K562 (cell line): ENCODE measurements around the gene CDH6. TPM values are rescaled to one million over a fixed set of nuclear protein-coding genes. Genes with fewer than 3 reads are reported as not detected.

Experiments
- ATAC-seq: fragments of 200-7000 bp; cut with Tn5 transposase; 3 replicates; pipeline ENCODE4 v1.9.1; 2020; ENCODE audit warnings: moderate library complexity
- BruUV-seq: library from RNA; stranded (reverse); fragments of 400-500 nt; replicated peaks from 2 replicates; lab custom pipeline; 2021; lab: Mats Ljungman, UMichigan
- CTCF ChIA-PET: fragments of 300-600 bp; formaldehyde crosslinking; extraction: SDS; loops from one replicate; lab custom pipeline; 2021; ENCODE audit warnings: low intra/inter-chr PET ratio; lab: Yijun Ruan, JAX
- POLR2A ChIA-PET: fragments of 300-600, 350-650 bp; sonication (Branson Sonifier 250); formaldehyde crosslinking; extraction: SDS; loops from one replicate; lab custom pipeline; 2021; ENCODE audit warnings: antibody characterized with exemption, inconsistent platforms; lab: Yijun Ruan, JAX
- DNase-seq, 4 experiments: peaks; one replicate each; pipeline versions ENCODE4 v3.0.0 to v3.0.0-alpha.2; 2011 to 2018; ENCODE audit warnings: low spot score in 3 of 4, mixed read lengths in 3 of 4; ENCODE audit errors: extremely low read depth in 1 of 4
- FAIRE-seq: peaks from 2 replicates; lab custom pipeline; 2011; peaks lifted over from hg19 to GRCh38; lab: Jason Lieb, UNC
- H2AFZ ChIP-seq: 2 replicates; pipeline ENCODE4 v1.6.0; 2011; ENCODE audit warnings: low read depth, low read length, control low read depth, inconsistent platforms
- H3K27ac ChIP-seq: fragments of 200-600 bp; 3 replicates; pipeline ENCODE4 v1.8.0; 2011; ENCODE audit warnings: low read depth, mild to moderate bottlenecking, control low read depth, inconsistent platforms, low read length, moderate library complexity, mixed read lengths; ENCODE audit errors: extremely low read depth
- H3K27me3 ChIP-seq, 2 experiments: fragments of 300-600 bp in 1 of 2; 2 replicates in 1 of 2; 3 replicates in 1 of 2; pipeline versions ENCODE4 v1.6.0 to v1.8.0; 2011; ENCODE audit warnings: inconsistent platforms in 2 of 2, low read length in 2 of 2, mild to moderate bottlenecking in 1 of 2, mixed read lengths in 1 of 2, moderate library complexity in 1 of 2; ENCODE audit not compliant: control insufficient read depth in 2 of 2, insufficient read depth in 2 of 2
- H3K36me3 ChIP-seq: fragments of 300-600 bp; 3 replicates; pipeline ENCODE4 v1.8.0; 2011; ENCODE audit warnings: mild to moderate bottlenecking, low read length, inconsistent platforms; ENCODE audit not compliant: control insufficient read depth, insufficient read depth
- H3K4me1 ChIP-seq, 2 experiments: fragments of 200-600 bp in 1 of 2; replicated peaks in 1 of 2; 2 replicates in 1 of 2; 3 replicates in 1 of 2; pipeline versions ENCODE4 v1.5.1 to v1.8.0; 2011; ENCODE audit warnings: inconsistent platforms in 2 of 2, low read length in 2 of 2, mild to moderate bottlenecking in 1 of 2, mixed read lengths in 1 of 2, moderate library complexity in 1 of 2; ENCODE audit not compliant: control insufficient read depth in 2 of 2, insufficient read depth in 2 of 2
- H3K4me2 ChIP-seq: 2 replicates; pipeline ENCODE4 v1.6.1; 2011; ENCODE audit warnings: low read length, control low read depth, inconsistent platforms, mixed read lengths; ENCODE audit not compliant: insufficient read depth
- H3K4me3 ChIP-seq: fragments of 200-600 bp; sonication (generic), shearing (Covaris generic); 2 replicates; pipeline ENCODE4 v1.5.1; 2016; ENCODE audit warnings: control low read depth, inconsistent platforms
- H3K79me2 ChIP-seq: fragments of 200-600 bp; 3 replicates; pipeline ENCODE4 v1.8.0; 2011; ENCODE audit warnings: low read length, inconsistent platforms; ENCODE audit not compliant: control insufficient read depth, insufficient read depth
- H3K9ac ChIP-seq, 2 experiments: 2 replicates each; pipeline versions ENCODE4 v1.6.0 to v1.6.1; 2011; ENCODE audit warnings: low read depth in 2 of 2, low read length in 2 of 2, control low read depth in 1 of 2, inconsistent platforms in 1 of 2, mild to moderate bottlenecking in 1 of 2, mixed read lengths in 1 of 2; ENCODE audit not compliant: insufficient read depth in 1 of 2
- H3K9me1 ChIP-seq: one replicate; pipeline ENCODE4 v1.6.0; 2011; ENCODE audit warnings: inconsistent platforms, mild to moderate bottlenecking, low read length, moderate library complexity; ENCODE audit not compliant: control insufficient read depth, insufficient read depth
- H3K9me3 ChIP-seq: replicated peaks from 2 replicates; pipeline ENCODE4 v1.5.1; 2011; ENCODE audit warnings: low read depth, low read length, inconsistent platforms; ENCODE audit not compliant: control insufficient read depth, insufficient read depth
- H4K20me1 ChIP-seq: replicated peaks from 2 replicates; pipeline ENCODE4 v1.6.1; 2011; ENCODE audit warnings: low read length, inconsistent platforms, mixed read lengths; ENCODE audit not compliant: control insufficient read depth, insufficient read depth
- CREBBP ChIP-seq: IDR thresholded peaks from one replicate; pipeline ENCODE4 v1.6.1; 2012; ENCODE audit warnings: low read depth, mild to moderate bottlenecking, control low read depth, inconsistent platforms, low read length
- FOXA1 ChIP-seq: fragments of 450-650 bp; IDR thresholded peaks from 2 replicates; pipeline ENCODE4 v1.6.1; 2016; ENCODE audit warnings: mild to moderate bottlenecking, borderline replicate concordance
- MCM2 ChIP-seq: fragments of 450-650 bp; IDR thresholded peaks from 2 replicates; pipeline ENCODE4 v1.6.1; 2017; ENCODE audit warnings: low read depth, mild to moderate bottlenecking
- MCM3 ChIP-seq: fragments of 450-650 bp; IDR thresholded peaks from 2 replicates; pipeline ENCODE4 v1.6.1; 2016
- ZNF121 ChIP-seq: sonication (generic); formaldehyde crosslinking; conservative IDR thresholded peaks from 2 replicates; pipeline ENCODE4 v1.8.0; 2022; ENCODE audit warnings: missing genetic modification reagents
- WGBS: fragments of 100-300 bp; shearing (Covaris generic); methylation state at CpG from one replicate; pipeline ENCODE4 v1.1.6; 2016; ENCODE audit warnings: low coverage, mixed read lengths; ENCODE audit not compliant: insufficient coverage; ENCODE audit errors: missing lambda C conversion rate; 5-methylcytosine and 5-hydroxymethylcytosine counted together
- in situ Hi-C: fragments of 300-500 bp; cut with MboI; formaldehyde crosslinking; loops from 4 replicates; pipeline ENCODE4 v1.15.0; 2018; ENCODE audit warnings: inconsistent platforms, mixed read lengths
- intact Hi-C: fragments of 100-400 bp; cut with micrococcal nuclease; formaldehyde crosslinking; loops from 2 replicates; pipeline ENCODE4 v1.14.2; 2022
- polyA plus RNA-seq, 8 experiments: library from polyadenylated mRNA; depleted of rRNA in 4 of 8; stranded (reverse) in 5 of 8; unstranded in 3 of 8; fragments of >200 nt; fragmentation: Nextera tagmentation in 2 of 8; fragmentation: Illumina TruSeq in 1 of 8; extraction: Ambion mirVana in 2 of 8; extraction: Trizol in 1 of 8; gene quantifications; 2 replicates each; pipeline versions ENCODE4 v1.2.1 to v1.2.3, GENCODE V29; 2011 to 2014; ENCODE audit warnings: inconsistent platforms in 1 of 8, missing spikeins in 1 of 8
- total RNA-seq, 7 experiments: library from RNA; depleted of rRNA in 6 of 7; stranded (reverse); fragments of >200 nt in 6 of 7; fragmentation: Illumina TruSeq in 2 of 7; extraction: Trizol in 2 of 7; gene quantifications; 2 replicates each; pipeline versions ENCODE4 v1.2.1 to v1.2.3, GENCODE V29; 2011 to 2021; ENCODE audit warnings: low replicate concordance in 1 of 7
- TF ChIP-seq, protein P1 (sequence below): fragments of 450-650 bp; formaldehyde crosslinking; IDR thresholded peaks from 2 replicates; pipeline ENCODE4 v1.4.0; 2020; ENCODE audit warnings: mild to moderate bottlenecking, moderate library complexity
- TF ChIP-seq, protein P2 (sequence below): fragments of 450-650 bp; IDR thresholded peaks from 2 replicates; pipeline ENCODE4 v1.6.1; 2016; ENCODE audit warnings: mild to moderate bottlenecking, moderate library complexity

Gene CDH6
- total and polyA plus RNA-seq, 9 of the 15 experiments (the other 6 are each of a cell fraction or from before 2014, with no cell fraction given): not detected

DNA sequence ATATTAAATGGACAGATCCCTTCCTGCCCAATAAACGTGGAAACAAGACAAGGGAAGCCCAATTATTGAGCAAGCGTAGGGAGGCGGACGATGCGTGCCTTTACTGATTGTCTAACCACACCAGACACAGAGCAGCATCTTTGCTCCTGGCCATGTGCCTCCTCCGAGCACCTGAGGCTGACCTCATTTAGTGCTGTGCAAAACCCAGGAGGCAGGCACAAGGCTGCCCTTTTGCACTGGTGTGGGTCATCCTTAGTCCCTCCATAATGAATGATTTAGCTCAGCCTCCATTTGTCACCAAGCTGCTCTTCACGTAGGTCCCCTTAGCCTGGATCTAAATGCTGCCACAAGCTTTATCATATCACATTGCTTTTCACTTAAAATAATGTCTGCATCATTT, 24.1 kb upstream of the CDH6 start:
- Histone ChIP-seq H4K20me1 (no peaks in the 10 kb centered on the region), H3K9ac (no peak overlapping the region), H2AFZ (no peak overlapping the region), H3K9me3 (no peaks in the 10 kb centered on the region), H3K4me3 (no peak overlapping the region), H3K79me2 (no peaks in the 10 kb centered on the region), H3K9me1 (no peaks in the 10 kb centered on the region), H3K4me1 (no peaks in the 10 kb centered on the region), H3K27ac (no peak overlapping the region), H3K4me2 (no peak overlapping the region), H3K36me3 (no peaks in the 10 kb centered on the region), H3K27me3 (no peaks in the 10 kb centered on the region)
- TF ChIP-seq FOXA1: no peak
- no peak for TF ChIP-seq ZNF121 (CRISPR knock-in tag)
- TF ChIP-seq, protein P1, sequence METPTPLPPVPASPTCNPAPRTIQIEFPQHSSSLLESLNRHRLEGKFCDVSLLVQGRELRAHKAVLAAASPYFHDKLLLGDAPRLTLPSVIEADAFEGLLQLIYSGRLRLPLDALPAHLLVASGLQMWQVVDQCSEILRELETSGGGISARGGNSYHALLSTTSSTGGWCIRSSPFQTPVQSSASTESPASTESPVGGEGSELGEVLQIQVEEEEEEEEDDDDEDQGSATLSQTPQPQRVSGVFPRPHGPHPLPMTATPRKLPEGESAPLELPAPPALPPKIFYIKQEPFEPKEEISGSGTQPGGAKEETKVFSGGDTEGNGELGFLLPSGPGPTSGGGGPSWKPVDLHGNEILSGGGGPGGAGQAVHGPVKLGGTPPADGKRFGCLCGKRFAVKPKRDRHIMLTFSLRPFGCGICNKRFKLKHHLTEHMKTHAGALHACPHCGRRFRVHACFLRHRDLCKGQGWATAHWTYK (CRISPR knock-in tag): no peak
- TF ChIP-seq, protein P2, sequence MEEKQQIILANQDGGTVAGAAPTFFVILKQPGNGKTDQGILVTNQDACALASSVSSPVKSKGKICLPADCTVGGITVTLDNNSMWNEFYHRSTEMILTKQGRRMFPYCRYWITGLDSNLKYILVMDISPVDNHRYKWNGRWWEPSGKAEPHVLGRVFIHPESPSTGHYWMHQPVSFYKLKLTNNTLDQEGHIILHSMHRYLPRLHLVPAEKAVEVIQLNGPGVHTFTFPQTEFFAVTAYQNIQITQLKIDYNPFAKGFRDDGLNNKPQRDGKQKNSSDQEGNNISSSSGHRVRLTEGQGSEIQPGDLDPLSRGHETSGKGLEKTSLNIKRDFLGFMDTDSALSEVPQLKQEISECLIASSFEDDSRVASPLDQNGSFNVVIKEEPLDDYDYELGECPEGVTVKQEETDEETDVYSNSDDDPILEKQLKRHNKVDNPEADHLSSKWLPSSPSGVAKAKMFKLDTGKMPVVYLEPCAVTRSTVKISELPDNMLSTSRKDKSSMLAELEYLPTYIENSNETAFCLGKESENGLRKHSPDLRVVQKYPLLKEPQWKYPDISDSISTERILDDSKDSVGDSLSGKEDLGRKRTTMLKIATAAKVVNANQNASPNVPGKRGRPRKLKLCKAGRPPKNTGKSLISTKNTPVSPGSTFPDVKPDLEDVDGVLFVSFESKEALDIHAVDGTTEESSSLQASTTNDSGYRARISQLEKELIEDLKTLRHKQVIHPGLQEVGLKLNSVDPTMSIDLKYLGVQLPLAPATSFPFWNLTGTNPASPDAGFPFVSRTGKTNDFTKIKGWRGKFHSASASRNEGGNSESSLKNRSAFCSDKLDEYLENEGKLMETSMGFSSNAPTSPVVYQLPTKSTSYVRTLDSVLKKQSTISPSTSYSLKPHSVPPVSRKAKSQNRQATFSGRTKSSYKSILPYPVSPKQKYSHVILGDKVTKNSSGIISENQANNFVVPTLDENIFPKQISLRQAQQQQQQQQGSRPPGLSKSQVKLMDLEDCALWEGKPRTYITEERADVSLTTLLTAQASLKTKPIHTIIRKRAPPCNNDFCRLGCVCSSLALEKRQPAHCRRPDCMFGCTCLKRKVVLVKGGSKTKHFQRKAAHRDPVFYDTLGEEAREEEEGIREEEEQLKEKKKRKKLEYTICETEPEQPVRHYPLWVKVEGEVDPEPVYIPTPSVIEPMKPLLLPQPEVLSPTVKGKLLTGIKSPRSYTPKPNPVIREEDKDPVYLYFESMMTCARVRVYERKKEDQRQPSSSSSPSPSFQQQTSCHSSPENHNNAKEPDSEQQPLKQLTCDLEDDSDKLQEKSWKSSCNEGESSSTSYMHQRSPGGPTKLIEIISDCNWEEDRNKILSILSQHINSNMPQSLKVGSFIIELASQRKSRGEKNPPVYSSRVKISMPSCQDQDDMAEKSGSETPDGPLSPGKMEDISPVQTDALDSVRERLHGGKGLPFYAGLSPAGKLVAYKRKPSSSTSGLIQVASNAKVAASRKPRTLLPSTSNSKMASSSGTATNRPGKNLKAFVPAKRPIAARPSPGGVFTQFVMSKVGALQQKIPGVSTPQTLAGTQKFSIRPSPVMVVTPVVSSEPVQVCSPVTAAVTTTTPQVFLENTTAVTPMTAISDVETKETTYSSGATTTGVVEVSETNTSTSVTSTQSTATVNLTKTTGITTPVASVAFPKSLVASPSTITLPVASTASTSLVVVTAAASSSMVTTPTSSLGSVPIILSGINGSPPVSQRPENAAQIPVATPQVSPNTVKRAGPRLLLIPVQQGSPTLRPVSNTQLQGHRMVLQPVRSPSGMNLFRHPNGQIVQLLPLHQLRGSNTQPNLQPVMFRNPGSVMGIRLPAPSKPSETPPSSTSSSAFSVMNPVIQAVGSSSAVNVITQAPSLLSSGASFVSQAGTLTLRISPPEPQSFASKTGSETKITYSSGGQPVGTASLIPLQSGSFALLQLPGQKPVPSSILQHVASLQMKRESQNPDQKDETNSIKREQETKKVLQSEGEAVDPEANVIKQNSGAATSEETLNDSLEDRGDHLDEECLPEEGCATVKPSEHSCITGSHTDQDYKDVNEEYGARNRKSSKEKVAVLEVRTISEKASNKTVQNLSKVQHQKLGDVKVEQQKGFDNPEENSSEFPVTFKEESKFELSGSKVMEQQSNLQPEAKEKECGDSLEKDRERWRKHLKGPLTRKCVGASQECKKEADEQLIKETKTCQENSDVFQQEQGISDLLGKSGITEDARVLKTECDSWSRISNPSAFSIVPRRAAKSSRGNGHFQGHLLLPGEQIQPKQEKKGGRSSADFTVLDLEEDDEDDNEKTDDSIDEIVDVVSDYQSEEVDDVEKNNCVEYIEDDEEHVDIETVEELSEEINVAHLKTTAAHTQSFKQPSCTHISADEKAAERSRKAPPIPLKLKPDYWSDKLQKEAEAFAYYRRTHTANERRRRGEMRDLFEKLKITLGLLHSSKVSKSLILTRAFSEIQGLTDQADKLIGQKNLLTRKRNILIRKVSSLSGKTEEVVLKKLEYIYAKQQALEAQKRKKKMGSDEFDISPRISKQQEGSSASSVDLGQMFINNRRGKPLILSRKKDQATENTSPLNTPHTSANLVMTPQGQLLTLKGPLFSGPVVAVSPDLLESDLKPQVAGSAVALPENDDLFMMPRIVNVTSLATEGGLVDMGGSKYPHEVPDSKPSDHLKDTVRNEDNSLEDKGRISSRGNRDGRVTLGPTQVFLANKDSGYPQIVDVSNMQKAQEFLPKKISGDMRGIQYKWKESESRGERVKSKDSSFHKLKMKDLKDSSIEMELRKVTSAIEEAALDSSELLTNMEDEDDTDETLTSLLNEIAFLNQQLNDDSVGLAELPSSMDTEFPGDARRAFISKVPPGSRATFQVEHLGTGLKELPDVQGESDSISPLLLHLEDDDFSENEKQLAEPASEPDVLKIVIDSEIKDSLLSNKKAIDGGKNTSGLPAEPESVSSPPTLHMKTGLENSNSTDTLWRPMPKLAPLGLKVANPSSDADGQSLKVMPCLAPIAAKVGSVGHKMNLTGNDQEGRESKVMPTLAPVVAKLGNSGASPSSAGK: no peak
- TF ChIP-seq MCM3: no peak
- TF ChIP-seq MCM2: no peak
- no peak for TF ChIP-seq CREBBP
- WGBS: 5% methylated on average over 7 of the region's 7 CpGs
- ATAC-seq (no peak), DNase-seq (no peak), FAIRE-seq (no peak)
- ChIA-PET POLR2A (no interaction called here), CTCF (no interaction called here)
- in situ Hi-C loops (no loop called here), intact Hi-C loops (no loop called here)
- no TSS peak for BruUV-seq
